NCI-H2171 treated with DMSO at 0.1 percent for 48 hours (cell line): ENCODE results near the gene GABRB1.
A peak's percentile ranks its signal among the peaks of the same experiment; 100 is the strongest.

Experiments used
- DNase-seq: peaks from one replicate; lab custom pipeline; 2025; lab: John Stamatoyannopoulos, UW

Gene GABRB1

DNA sequence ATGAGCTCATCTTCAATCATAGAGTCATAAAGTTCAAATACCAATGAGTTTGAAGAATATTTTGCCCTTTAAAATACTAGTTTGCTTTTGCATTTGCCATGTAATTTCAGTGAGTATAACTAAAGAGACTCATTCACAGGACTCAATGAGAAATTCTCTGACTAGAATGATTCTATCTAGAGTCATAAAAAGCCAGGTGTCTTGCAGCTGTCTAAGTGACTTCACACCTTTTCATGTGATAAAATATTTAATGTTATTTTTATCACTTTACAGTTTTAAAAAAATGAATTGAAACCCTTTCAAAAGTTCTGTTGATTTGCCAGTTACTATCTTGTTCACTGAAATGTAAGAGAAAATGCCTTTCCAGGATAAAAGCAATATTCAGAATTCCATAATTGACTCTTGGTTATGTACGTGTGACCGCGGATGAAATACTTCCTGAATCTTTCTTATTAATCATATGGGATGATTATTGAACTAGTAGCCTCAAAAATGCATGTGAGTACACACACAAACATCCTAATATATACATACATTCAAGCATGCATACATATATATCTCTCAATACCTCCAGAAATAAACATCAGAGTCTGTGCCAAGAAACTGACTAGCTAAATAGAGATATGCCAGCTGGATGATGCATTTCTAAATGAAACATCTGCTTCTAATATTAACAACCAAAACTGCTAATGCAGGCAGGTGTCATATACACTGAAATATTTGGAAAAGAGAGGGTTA, 87.0 kb downstream of the GABRB1 start:
- no peak for DNase-seq

GRCh38 chr4:47120783-47121182, 89.4 kb downstream of the GABRB1 start:
- DNase-seq = no peak

DNA sequence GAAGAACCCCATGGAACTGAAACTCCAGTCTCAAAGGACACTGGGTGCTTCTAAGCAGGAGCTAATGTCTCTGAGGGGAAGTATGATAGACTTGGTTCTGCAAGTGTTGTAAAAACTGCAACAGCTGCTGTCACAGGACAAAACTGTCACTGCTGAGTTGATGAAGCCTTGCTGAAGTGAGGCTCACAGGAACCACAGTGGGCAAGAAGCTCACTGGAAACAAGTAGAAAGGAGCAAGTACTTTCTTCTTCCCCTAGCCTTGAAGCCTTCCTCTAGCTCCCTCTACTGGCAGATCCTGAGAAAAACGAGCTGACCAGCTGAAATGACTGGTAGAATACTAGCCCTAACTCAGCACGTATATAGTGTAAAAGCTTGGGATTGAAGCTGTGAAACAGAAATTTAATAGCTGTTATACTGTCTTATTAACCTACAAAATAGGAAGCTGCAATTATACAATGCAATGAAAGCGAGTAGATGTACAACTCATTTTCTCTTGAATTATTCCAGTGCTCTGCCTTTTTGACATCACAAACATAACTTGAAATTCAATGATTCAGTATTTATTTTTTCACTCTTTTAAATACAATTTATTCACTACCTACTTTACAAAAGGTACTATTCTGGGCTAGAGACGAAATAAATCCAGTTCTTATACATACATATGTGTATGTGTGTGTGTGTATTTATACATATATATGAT, 91.4 kb downstream of the GABRB1 start:
- DNase-seq = peak; percentile 64

DNA sequence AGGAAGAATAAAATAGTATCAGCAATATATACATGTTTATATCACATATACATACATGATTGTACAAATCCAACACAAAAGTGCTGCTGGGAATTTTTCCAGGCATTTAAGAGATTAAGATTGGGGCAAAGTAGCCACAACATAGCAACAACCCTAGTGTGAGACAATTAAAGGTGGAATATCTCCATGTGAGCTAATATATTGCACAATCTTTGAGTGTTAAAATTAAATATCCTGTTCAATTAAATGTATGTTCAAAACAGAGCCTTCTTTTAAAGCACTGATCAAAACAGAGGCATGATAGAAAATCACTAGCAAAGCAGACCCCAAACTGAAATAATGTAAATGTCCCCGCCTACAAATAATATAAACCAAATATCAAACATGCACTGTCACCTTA, 97.6 kb downstream of the GABRB1 start:
- DNase-seq = no peak

DNA sequence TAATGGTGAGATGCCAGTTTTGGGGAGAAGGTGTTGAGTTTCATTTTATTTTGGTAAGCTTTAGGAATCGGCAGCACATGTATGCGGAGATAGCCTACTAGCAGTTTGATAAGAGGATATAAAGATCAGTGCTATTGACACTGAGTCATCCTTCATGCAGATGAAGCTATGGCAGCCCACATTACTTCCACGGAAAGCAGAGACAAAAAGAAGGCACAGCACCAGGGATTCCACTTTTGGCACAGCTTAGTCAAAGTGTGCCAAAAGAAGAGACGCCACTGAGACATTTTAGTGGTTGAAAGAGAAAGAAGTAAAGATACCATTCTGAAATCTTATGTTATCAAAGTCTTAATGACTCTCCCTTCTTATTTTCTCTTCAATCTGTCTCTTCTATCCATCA, 103.8 kb downstream of the GABRB1 start:
- DNase-seq = no peak

DNA sequence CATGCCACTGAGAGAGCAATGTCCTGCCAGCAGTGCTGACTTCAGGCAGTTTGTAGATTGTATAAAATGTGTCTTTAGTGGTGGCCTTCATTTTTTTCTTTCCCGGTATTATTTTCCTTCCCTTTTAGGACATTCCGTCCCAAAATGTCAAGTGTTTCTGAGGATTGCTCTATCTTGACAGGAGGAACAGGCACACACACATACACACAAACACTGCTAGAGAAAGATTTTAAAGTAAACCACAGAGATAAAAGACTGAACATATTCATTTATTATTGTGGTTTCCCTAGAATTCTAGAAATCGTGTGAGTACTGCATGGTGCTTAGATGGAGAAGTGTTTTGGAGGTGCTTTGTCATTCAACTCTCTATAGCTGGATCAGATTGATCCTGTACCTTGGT, 111.9 kb downstream of the GABRB1 start:
- no peak for DNase-seq

DNA sequence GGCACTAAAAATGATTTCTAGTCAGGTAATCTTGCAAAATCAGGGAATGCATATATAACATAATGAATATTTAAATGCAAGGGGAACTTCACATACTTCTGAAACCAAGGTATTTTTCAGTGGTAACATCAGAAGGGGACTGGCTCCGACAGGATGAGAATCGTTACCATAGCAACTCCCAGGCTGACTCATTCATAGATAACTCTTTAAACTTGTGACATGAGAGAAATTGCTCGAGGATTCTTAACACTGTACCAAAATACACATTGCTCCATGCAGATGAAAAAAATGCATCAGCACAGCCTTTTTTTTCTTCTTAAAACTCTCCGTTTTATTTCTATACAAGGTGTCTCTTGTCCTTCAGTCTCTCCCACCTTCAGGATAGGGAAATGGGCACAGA, 114.3 kb downstream of the GABRB1 start:
- DNase-seq = peak; percentile 2

DNA sequence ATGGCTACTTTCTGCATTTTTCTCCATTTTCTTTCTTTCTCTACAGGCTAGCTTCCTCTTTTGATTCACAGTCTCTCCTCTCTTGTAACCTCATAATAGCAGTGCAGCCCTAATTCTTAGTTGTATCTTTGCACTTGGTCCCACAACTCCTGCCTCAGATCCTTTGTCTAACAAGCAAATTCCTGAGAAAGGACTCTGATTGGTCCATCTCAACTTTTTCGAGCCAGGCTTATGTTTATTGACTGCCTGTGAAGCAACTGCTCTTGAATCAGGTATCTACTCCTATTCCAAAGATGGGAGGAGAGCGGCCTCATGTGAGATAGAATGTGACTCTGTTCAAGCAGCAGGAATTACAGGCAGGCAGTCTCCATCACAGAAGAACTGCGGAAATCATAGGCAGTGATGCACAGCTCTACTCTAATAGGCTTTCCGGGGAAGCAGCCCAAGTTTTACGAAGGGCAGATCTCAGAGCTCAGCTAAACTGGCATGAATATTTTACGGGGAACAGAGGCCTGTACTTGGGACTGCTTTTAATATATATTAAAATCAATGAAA, 123.5 kb downstream of the GABRB1 start:
- no peak for DNase-seq

DNA sequence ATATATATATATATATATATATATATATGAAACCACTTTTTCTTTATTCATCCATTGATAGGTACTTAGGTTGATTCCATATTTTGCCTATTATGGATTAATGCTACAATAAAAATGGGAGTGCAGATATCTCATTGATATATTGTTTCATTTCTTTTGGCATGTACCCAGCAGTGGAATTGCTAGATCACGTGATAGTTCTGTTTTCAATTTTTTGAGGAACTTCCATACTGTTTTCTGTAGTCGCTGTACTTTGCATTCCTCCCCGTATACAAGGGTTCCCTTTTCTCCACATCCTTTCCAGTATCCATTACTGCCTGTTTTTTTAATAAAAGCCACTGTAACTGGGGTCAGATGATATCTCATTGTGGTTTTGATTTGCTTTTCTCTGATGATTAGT, 124.6 kb downstream of the GABRB1 start:
- DNase-seq = no peak

DNA sequence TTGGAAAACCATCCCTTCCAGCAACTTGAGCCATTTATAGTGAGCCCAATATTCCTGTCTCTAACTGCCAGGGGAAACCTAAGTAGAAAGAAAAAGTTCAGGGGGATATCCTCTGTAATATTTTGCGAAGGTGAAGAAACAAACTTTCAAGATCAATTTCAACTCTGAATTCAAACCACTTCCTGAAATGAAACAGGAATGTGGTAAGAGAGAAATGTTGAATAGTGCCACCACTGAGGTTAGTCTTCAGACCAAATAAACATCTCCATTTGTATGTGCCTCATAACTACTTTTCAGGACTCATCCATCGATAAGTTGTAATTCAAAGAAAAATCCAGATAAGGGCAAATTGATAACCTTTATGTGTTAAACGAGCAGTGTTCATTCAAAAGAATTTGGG, 128.7 kb downstream of the GABRB1 start:
- DNase-seq = no peak

DNA sequence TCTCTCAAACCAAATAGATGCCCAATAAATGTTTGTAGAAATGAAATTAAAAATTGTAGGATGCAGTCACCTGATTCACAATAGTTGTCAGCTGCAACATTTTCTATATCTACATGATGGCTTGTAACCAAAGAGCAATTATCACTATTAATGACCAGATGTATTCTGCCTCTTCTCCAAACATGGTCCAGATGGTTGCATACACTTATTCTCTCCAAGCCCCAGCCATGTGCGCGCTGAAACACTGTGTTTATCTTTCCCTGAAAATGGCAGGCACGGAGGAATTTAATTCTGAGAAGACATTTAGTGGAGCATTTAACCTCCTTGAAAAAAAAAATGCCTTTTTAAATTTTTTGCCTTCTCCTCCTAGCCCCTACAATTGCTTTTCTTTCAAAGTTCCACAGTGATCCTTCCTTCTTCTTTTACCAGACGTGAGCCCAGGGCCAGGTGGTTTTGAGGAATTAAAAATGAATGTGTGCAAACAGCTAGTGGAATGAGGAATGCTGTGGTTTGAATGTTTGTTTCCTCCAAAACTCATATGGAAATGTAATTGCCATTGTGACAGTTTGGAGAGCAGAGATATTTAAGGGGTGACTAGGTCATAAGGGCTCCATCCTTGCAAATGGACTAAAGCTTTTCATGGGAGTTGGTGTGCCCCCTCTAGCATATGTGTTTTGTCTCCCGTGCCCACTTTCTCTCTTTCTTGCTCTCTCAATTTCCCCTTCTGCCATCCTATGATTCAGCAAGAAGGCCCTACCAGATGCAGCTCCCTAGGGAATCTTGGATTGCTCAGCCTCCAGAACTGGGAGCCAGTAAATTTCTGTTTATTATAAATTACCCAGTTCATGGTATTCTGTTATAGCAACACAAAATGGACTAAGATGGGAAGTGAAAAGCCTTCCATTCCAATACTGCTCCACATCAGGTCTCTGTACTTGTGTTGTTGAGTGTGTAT, 136.0 kb downstream of the GABRB1 start:
- peak; percentile 78 for DNase-seq

- no peak for DNase-seq
Observed at GRCh38 chr4:47184083-47184482, 152.7 kb downstream of the GABRB1 start.

DNA sequence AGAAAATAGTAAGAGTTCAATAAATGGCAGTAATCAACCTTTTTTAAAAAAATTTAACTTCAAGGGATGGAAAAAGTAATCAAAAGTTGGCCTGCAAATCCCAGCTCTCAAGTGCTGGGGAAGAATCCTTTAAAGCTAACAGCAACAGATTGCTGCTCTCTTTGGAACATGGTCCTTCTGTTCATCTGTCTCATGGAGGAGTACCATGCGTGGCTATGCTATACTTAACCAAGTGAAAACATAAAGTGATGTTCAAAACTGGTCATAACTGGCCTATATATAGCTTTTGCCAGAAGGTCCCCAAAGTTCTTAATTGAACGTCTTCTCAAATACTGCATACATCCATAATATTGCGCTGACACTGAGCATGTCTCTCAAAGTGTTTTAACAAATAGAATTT, 154.4 kb downstream of the GABRB1 start:
- no peak for DNase-seq

GRCh38 chr4:47187608-47188007, 156.2 kb downstream of the GABRB1 start:
- no peak for DNase-seq

- no peak for DNase-seq
Observed at GRCh38 chr4:47193179-47193578, 161.8 kb downstream of the GABRB1 start.

- no peak for DNase-seq
Observed at GRCh38 chr4:47194036-47194737, 162.8 kb downstream of the GABRB1 start.

GRCh38 chr4:47195706-47196105, 164.3 kb downstream of the GABRB1 start:
- DNase-seq = no peak

DNA sequence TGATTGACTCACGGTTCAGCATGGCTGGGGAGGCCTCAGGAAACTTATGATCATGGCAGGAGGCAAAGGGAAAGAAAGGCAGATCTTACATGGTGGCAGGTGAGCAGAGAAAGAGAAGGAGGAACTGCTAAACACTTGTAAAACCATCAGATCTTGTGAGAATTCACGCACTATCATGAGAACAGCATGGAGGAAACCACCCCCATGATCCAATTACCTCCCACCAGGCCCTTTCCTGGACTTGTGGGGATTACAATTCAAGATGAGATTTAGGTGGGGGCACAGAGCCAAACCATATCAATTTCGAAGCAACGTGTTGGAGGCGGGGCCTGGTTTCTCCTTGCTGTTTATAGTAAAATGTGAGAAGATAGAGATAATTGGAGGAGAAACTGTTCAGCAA, 167.4 kb downstream of the GABRB1 start:
- peak; percentile 29 for DNase-seq

DNA sequence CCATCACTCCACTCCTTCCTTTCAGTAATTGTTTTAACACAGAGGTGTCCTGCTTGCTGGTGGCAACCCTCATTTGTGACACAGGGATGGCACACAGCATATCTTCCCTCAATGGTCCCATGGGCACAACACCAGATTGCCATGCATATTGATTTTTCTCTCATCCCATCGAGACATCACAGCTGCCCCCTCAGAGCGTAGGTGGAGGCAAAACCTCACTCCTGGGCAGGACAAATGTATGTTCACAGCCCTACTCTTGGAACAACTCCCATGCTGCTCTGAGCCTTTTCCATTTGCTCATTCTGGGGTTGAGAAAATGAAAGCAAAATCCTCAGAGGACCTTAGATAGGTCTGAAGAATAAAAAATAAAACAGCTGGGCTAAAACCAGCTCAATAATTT, 172.2 kb downstream of the GABRB1 start:
- DNase-seq = peak; percentile 20

DNA sequence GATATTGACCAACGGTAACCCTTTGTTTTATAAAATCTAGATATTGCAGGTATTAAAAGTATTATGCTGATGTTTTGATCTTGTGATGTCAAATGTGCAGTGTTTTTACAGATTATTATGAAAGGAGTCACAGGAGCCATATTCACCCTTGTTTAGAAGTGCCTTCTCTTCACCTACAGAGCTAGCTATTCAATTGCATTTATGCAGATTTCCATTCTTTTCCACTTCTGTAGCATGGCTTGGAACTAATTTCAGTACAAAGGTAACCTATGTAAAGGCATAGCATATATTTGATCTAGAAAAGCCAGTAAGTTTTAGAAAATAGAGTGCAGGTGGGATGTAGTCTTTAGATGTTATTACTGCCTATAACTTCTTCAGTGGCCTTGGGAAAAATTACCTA, 176.2 kb downstream of the GABRB1 start:
- DNase-seq = no peak

DNA sequence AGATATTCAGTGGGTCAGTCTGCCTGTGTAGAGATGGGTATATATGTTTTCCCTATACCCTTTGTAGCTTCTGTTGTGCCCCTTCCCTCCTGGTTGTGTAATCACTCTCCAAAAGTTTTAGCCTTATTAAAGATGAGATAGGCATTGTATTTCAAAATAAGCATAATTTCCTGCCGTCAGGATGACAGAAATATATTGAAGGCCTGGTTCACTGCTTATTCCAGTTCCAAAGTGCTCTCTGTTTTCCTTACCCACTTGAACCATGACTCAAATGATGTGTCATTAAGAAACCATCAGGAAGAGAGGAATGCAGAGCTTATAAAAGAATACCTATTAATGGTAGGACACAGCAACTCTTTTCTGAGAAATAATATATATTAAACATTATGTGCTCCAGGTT, 178.5 kb downstream of the GABRB1 start:
- DNase-seq = no peak

- no peak for DNase-seq
Observed at GRCh38 chr4:47210828-47211227, 179.5 kb downstream of the GABRB1 start.
